Activated CD4-positive, alpha-beta T cell treated with anti-CD3 and anti-CD28 coated beads, Interleukin-2, amount 10 ng/mL, durations not matched to agents 24 days and 14 days (primary cell): Measurements from ENCODE around the gene NCK1. TPM values are rescaled to one million over a fixed set of nuclear protein-coding genes. Genes with fewer than 3 reads are reported as not detected.

Source experiments
- DNase-seq: peaks from one replicate; pipeline ENCODE4 v3.0.0; 2022
- H3K27ac Mint-ChIP-seq: one replicate; pipeline ENCODE4 v1.8.0; 2022; ENCODE audit warnings: mild to moderate bottlenecking, mixed read lengths
- H3K27me3 Mint-ChIP-seq: one replicate; pipeline ENCODE4 v1.8.0; 2022; ENCODE audit warnings: mixed read lengths
- H3K36me3 Mint-ChIP-seq: one replicate; pipeline ENCODE4 v1.8.0; 2022; ENCODE audit warnings: low read depth, mild to moderate bottlenecking, mixed read lengths
- H3K4me1 Mint-ChIP-seq: one replicate; pipeline ENCODE4 v1.8.0; 2021; ENCODE audit warnings: mixed read lengths
- H3K4me3 Mint-ChIP-seq: one replicate; pipeline ENCODE4 v1.8.0; 2022; ENCODE audit warnings: mild to moderate bottlenecking, moderate library complexity, mixed read lengths
- H3K9me3 Mint-ChIP-seq: one replicate; pipeline ENCODE4 v1.8.0; 2021; ENCODE audit warnings: mixed read lengths
- intact Hi-C: fragments of 100-400 bp; cut with micrococcal nuclease; formaldehyde crosslinking; loops from one replicate; pipeline ENCODE4 v1.15.1; 2023
- total RNA-seq: library from RNA; stranded (reverse); gene quantifications from 2 replicates; pipeline ENCODE4 v1.2.3, GENCODE V29; 2022

NCK1 gene
- total RNA-seq, 1 donor from 2014 or later: 34.7 TPM

DNA sequence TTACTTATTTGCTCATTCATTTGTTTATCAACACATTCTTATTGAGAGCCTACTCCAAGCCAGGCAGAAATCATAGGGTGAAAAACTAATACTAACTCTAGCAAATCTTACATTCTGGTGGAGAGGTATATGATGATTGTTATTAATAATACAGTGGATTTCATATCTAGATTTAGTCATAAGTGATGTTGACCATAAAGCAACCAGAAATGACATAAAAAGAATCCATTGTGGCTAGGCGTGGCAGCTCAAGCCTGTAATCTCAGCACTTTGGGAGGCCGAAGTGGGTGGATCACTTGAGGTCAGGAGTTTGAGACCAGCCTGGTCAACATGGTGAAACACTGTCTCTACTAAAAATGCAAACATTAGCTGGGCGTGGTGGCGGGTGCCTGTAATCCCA is 69.6 kb downstream of the NCK1 start:
- DNase-seq: no peak
- Mint-ChIP-seq H3K36me3 (peaks cover 61% of the 10 kb centered on the region), H3K4me1 (peaks cover 39% of the 10 kb centered on the region), H3K27me3 (no peaks in the 10 kb centered on the region), H3K27ac (peak overlapping the region; percentile 62), H3K4me3 (no peak overlapping the region), H3K9me3 (peaks cover 3% of the 10 kb centered on the region)
- intact Hi-C loops: loop anchor here (2.0 to 5.0 kb wide), 2 partner anchors 13 to 34 kb away; no protein-coding TSS in a partner anchor

DNA sequence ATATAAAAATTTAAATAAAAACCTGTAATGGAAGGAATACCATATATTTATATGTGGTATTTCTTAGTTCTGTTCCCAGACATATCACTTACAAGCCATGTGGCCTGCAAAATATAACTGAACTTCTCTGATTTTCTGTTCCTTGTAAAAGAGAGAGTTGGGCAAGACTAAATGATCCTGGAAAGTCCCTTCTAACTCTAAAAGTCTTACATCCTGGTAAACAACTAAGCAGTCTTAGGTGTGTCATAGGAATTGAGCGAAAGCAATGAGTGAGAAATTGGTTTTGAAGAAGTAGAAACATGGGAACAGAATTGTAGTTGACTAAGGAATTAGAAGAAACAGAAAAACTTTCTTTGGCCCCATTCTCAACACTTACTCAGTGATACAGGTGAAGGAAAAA is 70.5 kb downstream of the NCK1 start:
- Mint-ChIP-seq H3K27me3 (no peaks in the 10 kb centered on the region), H3K4me3 (peak overlapping the region; percentile 12), H3K4me1 (peaks cover 40% of the 10 kb centered on the region), H3K36me3 (peaks cover 64% of the 10 kb centered on the region), H3K27ac (peak overlapping the region; percentile 83), H3K9me3 (no peaks in the 10 kb centered on the region)
- intact Hi-C loops: loop anchor here (2.0 to 5.0 kb wide), 2 partner anchors 14 to 35 kb away; no protein-coding TSS in a partner anchor
- DNase-seq: no peak

GRCh38 chr3:136932978-136933772 is 71.2 kb downstream of the NCK1 start:
- DNase-seq: no peak
- peaks cover 62% of the 10 kb centered on the region for H3K36me3 Mint-ChIP-seq
- intact Hi-C loops: loop anchor here (2.0 to 5.0 kb wide), 2 partner anchors 14 to 36 kb away; no protein-coding TSS in a partner anchor
- H3K9me3 Mint-ChIP-seq: no peaks in the 10 kb centered on the region
- peak overlapping the region; percentile 12 for H3K4me3 Mint-ChIP-seq
- H3K27me3 Mint-ChIP-seq: no peaks in the 10 kb centered on the region
- peak overlapping the region; percentile 83 for H3K27ac Mint-ChIP-seq
- H3K4me1 Mint-ChIP-seq: peaks cover 42% of the 10 kb centered on the region

- no peaks in the 10 kb centered on the region for H3K9me3 Mint-ChIP-seq
- peaks cover 44% of the 10 kb centered on the region for H3K36me3 Mint-ChIP-seq
- no peak overlapping the region for H3K27ac Mint-ChIP-seq
- intact Hi-C loops: loop anchor here (5.0 kb wide), 1 partner anchor 75 kb away; the partner anchor contains the start of gene NCK1
- H3K4me1 Mint-ChIP-seq: peaks cover 38% of the 10 kb centered on the region
- H3K4me3 Mint-ChIP-seq: no peak overlapping the region
- H3K27me3 Mint-ChIP-seq: no peaks in the 10 kb centered on the region
- DNase-seq: no peak
Measured at GRCh38 chr3:136937175-136937574, 75.2 kb downstream of the NCK1 start.

DNA sequence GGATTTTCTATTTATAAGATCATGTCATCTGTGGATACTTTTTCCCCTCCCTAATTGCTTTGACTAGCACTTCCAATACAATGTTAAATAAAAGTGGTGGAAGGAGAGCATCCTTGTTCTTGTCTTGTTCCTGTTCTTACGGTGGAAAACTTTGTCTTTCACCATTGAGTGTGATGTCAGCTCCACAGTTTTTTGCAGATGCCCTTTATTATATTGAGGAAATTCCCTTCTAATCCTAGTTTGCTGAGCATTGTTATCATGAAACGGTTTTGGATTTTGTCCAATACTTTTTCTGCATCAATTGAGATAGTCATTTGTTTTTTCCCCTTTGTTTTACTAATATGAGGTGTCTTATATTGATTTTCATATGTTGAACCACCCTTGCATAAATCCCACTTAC is 75.8 kb downstream of the NCK1 start:
- Mint-ChIP-seq H3K4me3 (no peak overlapping the region), H3K27ac (no peak overlapping the region), H3K9me3 (no peaks in the 10 kb centered on the region), H3K36me3 (peaks cover 41% of the 10 kb centered on the region), H3K27me3 (no peaks in the 10 kb centered on the region), H3K4me1 (peaks cover 37% of the 10 kb centered on the region)
- DNase-seq: no peak
- intact Hi-C loops: loop anchor here (5.0 kb wide), 1 partner anchor 76 kb away; the partner anchor contains the start of gene NCK1

DNA sequence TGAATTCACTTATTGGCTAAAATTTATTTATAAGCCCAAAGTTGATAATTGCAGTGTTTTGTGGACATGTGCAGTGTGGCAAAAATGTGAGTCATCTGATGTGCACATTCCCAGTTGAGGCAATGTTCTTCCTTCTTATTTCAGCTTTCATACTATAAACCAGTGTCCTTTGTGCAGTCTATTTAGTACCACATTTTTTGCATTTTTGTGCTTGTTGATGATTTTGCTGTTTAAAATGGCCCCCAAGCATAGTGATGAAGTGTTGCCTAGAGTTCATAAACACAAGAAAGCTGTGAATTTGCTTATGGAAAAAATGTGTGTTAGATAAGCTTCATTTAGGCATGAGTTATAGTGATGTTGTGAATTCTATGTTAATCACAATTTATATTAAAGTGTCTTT is 76.3 kb downstream of the NCK1 start:
- intact Hi-C loops: loop anchor here (5.0 kb wide), 1 partner anchor 76 kb away; the partner anchor contains the start of gene NCK1
- H3K9me3 Mint-ChIP-seq: no peaks in the 10 kb centered on the region
- peaks cover 37% of the 10 kb centered on the region for H3K4me1 Mint-ChIP-seq
- H3K27ac Mint-ChIP-seq: peak overlapping the region; percentile 40
- DNase-seq: no peak
- H3K36me3 Mint-ChIP-seq: peaks cover 38% of the 10 kb centered on the region
- no peak overlapping the region for H3K4me3 Mint-ChIP-seq
- no peaks in the 10 kb centered on the region for H3K27me3 Mint-ChIP-seq

DNA sequence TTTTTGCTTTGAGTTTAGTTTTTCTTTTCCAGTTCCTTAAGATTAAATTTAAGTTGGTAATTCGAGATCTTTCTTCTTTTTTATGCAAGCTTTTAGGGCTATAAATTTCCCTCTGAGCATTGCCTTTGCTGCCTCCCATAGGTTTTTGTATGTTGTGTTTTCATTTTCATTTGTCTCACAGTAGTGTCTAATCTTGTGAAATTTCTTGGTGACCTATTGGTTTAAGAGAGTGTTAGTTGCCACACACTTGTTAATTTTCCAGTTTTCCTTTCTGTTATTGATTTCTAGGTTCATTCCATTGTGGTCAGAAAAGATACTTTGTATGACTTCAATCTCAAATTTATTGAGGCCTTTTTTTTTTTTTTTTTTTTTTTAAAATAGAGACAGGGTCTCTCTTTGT is 77.5 kb downstream of the NCK1 start:
- no peaks in the 10 kb centered on the region for H3K27me3 Mint-ChIP-seq
- peak overlapping the region; percentile 18 for H3K27ac Mint-ChIP-seq
- peaks cover 40% of the 10 kb centered on the region for H3K4me1 Mint-ChIP-seq
- intact Hi-C loops: loop anchor here (5.0 kb wide), 1 partner anchor 77 kb away; the partner anchor contains the start of gene NCK1
- DNase-seq: no peak
- peak overlapping the region; percentile 10 for H3K4me3 Mint-ChIP-seq
- H3K9me3 Mint-ChIP-seq: no peaks in the 10 kb centered on the region
- H3K36me3 Mint-ChIP-seq: peaks cover 34% of the 10 kb centered on the region

- no peaks in the 10 kb centered on the region for H3K9me3 Mint-ChIP-seq
- H3K4me1 Mint-ChIP-seq: peaks cover 33% of the 10 kb centered on the region
- no peak overlapping the region for H3K27ac Mint-ChIP-seq
- DNase-seq: no peak
- H3K27me3 Mint-ChIP-seq: no peaks in the 10 kb centered on the region
- peaks cover 27% of the 10 kb centered on the region for H3K36me3 Mint-ChIP-seq
- intact Hi-C loops: no loop called here
- H3K4me3 Mint-ChIP-seq: no peak overlapping the region
Measured at GRCh38 chr3:136942803-136943202, 80.8 kb downstream of the NCK1 start.

DNA sequence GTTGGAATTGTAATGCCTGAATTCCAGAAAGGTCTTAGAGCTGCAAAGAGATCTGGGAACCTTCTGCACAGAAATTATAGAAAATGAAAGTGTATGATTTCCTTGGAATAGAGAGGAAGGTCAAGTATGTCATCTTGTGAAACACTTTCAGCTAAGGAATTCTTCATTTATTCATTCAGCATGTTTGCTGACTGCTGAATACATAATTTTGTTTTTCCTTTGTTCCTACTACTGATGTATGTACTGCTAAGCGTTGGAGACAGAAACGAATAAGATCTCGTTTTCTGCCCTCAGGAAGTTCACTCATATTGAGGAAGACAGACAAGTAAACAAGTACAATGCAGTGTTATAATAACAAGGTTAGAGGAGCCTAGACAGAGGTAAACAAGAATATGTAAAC is 81.4 kb downstream of the NCK1 start:
- H3K4me3 Mint-ChIP-seq: no peak overlapping the region
- H3K27me3 Mint-ChIP-seq: no peaks in the 10 kb centered on the region
- no peaks in the 10 kb centered on the region for H3K9me3 Mint-ChIP-seq
- H3K27ac Mint-ChIP-seq: no peak overlapping the region
- intact Hi-C loops: no loop called here
- DNase-seq: no peak
- H3K4me1 Mint-ChIP-seq: peaks cover 27% of the 10 kb centered on the region
- H3K36me3 Mint-ChIP-seq: peaks cover 27% of the 10 kb centered on the region

DNA sequence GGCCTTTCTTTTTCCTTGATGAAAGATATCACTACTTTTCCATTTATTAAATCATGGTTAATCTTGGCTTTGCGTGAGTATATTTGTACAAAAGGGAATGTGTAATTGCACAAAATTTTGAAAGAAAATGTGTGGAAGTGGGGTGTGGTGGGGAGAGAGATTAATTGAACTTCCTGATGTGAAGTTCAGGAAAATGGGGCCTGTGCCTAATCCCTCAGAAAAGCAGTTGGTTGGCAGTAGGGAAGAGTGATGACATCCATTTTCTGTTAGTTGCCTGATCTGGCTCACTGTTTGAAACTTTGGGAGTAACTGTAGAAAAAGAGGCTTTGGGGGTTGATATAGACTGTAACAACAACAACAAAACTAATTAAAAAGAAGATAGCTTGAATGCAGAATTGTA is 85.0 kb downstream of the NCK1 start:
- no peaks in the 10 kb centered on the region for H3K27me3 Mint-ChIP-seq
- DNase-seq: no peak
- no peak overlapping the region for H3K27ac Mint-ChIP-seq
- H3K4me3 Mint-ChIP-seq: no peak overlapping the region
- no peaks in the 10 kb centered on the region for H3K9me3 Mint-ChIP-seq
- intact Hi-C loops: no loop called here
- peaks cover 18% of the 10 kb centered on the region for H3K4me1 Mint-ChIP-seq
- peaks cover 29% of the 10 kb centered on the region for H3K36me3 Mint-ChIP-seq

GRCh38 chr3:136947477-136947876 is 85.5 kb downstream of the NCK1 start:
- H3K4me1 Mint-ChIP-seq: peaks cover 17% of the 10 kb centered on the region
- H3K27ac Mint-ChIP-seq: no peak overlapping the region
- H3K27me3 Mint-ChIP-seq: no peaks in the 10 kb centered on the region
- H3K9me3 Mint-ChIP-seq: no peaks in the 10 kb centered on the region
- H3K4me3 Mint-ChIP-seq: no peak overlapping the region
- peaks cover 30% of the 10 kb centered on the region for H3K36me3 Mint-ChIP-seq
- DNase-seq: no peak
- intact Hi-C loops: no loop called here

DNA sequence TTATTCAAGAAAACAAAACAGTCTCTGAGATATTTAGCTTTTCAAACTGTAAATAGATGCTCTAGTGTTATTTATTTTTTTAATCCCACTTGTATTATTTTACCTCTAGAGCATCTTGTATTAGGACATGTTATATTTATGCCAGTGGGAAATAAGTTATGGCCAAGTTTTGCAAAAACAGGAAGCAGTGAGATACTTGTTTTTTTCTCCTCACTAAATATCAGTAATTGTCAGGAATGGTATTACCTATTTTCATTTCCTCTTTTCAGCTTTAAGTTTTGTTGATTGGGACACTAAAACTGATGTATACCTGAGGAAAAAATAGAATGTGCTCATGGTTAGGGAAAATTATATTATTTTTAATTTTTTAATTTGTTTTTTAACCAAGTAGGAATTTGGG is 87.1 kb downstream of the NCK1 start:
- intact Hi-C loops: no loop called here
- Mint-ChIP-seq H3K9me3 (no peaks in the 10 kb centered on the region), H3K4me3 (no peak overlapping the region), H3K36me3 (peaks cover 27% of the 10 kb centered on the region), H3K4me1 (peaks cover 4% of the 10 kb centered on the region), H3K27me3 (no peaks in the 10 kb centered on the region), H3K27ac (no peak overlapping the region)
- DNase-seq: no peak

- H3K4me1 Mint-ChIP-seq: peaks cover 7% of the 10 kb centered on the region
- no peaks in the 10 kb centered on the region for H3K27me3 Mint-ChIP-seq
- H3K27ac Mint-ChIP-seq: no peak overlapping the region
- no peak overlapping the region for H3K4me3 Mint-ChIP-seq
- intact Hi-C loops: no loop called here
- DNase-seq: no peak
- no peaks in the 10 kb centered on the region for H3K9me3 Mint-ChIP-seq
- H3K36me3 Mint-ChIP-seq: peaks cover 24% of the 10 kb centered on the region
Measured at GRCh38 chr3:136949708-136950107, 87.7 kb downstream of the NCK1 start.

GRCh38 chr3:136950623-136951022 is 88.6 kb downstream of the NCK1 start:
- Mint-ChIP-seq H3K27ac (no peak overlapping the region), H3K4me3 (no peak overlapping the region), H3K36me3 (peaks cover 21% of the 10 kb centered on the region), H3K27me3 (no peaks in the 10 kb centered on the region), H3K4me1 (peaks cover 13% of the 10 kb centered on the region), H3K9me3 (no peaks in the 10 kb centered on the region)
- no peak for DNase-seq
- intact Hi-C loops: no loop called here
